GM12872 (cell line): Measurements from ENCODE around the gene ID2.

Experiments used
- CTCF ChIP-seq: IDR thresholded peaks from 3 replicates; pipeline ENCODE4 v1.5.1; 2011; ENCODE audit warnings: low read depth, mild to moderate bottlenecking, low read length, moderate library complexity; ENCODE audit not compliant: insufficient read depth

ID2 gene

GRCh38 chr2:8684540-8684877 is 2.7 kb downstream of the ID2 start:
- no peak for TF ChIP-seq CTCF

- no peak for TF ChIP-seq CTCF
Measured at GRCh38 chr2:8684878-8685696, 3.2 kb downstream of the ID2 start.

GRCh38 chr2:8685697-8686358 is 4.0 kb downstream of the ID2 start:
- peak; percentile 86 for TF ChIP-seq CTCF

- TF ChIP-seq CTCF, result no peak
Measured at GRCh38 chr2:8691859-8692437, 10.1 kb downstream of the ID2 start.

- TF ChIP-seq CTCF, result no peak
Measured at GRCh38 chr2:8692783-8693156, 10.9 kb downstream of the ID2 start.

GRCh38 chr2:8693157-8693821 is 11.4 kb downstream of the ID2 start:
- peak; percentile 61 for TF ChIP-seq CTCF

GRCh38 chr2:8694737-8695136 is 12.9 kb downstream of the ID2 start:
- no peak for TF ChIP-seq CTCF
